NCI-H2227 (cell line): ENCODE measurements around the gene RCOR1.
A peak's percentile ranks its signal among the peaks of the same experiment; 100 is the strongest.
"Not testable (repeated sequence)": the region's sequence is repeated elsewhere in the genome, so short reads cannot be mapped to it uniquely, and the experiment has no call there.

Experiments
- DNase-seq: peaks from one replicate; lab custom pipeline; 2025; ENCODE audit not compliant: unreplicated experiment; lab: John Stamatoyannopoulos, UW

Gene RCOR1

DNA sequence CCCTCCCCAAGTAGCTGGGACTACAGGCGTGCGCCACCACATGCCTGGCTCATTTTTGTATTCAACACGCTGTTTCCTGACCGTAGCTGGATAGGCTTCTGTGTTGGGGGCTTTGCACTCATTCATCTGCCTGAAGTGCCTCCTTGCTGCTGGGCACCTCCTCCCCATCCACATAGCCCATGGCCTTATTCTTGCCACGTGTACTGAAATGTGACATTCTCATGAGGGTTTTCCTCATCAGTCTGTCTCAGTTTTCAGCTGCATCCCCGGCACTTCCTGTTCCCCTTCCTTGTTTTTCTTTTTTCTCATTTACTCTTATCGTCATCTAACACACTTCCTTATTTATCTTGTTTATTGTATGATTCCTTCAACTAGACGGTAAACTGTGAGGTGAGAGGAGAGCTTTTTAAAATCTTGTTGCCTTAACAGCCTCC is 36.6 kb downstream of the RCOR1 start:
- peak; percentile 20 for DNase-seq

DNA sequence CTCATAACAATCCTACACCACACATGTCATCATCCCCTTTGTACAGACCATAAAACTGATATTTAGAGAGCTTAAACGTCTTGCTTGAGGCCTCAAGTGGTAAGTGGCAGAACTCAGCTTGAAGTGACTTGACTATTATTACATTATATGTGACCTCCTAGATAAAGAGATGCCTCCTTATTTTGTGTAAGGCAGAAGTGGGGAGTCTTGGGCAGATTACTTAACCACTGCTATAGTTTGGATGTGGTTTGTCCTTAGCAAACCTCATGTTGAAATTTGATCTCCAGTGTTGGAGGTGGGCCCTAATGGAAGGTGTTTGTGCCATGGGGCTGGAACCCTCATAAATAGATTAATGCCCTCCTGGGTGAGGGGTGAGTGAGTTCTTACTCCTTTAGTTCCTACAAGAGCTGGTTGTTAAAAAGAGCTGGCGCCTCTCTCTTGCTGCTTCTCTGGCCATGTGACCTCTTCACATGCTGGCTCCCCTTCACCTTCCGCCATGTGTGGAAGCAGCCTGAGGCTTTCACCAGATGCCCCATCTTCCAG is 37.4 kb downstream of the RCOR1 start:
- peak; percentile 91 for DNase-seq

- no peak for DNase-seq
Observed at GRCh38 chr14:102630405-102630804, 38.0 kb downstream of the RCOR1 start.

DNA sequence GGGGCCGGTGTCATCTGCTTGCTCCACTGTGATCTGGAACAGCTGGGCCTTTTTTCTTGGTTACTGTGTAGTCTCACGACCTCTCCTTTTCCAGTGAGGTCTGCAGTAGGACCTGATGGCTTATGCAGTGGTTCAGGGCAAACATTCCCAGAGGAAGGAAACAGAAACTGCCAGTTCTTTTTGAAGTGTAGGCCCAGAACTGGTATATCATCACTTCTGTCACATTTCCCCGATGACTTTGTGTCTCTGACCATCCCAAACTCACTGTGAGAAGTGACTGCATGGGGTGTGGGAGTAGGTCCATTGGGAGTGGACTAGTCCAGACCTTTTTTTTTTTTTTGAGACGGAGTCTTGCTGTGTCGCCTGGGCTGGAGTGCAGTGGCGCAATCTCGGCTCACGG is 38.4 kb downstream of the RCOR1 start:
- no peak for DNase-seq

DNA sequence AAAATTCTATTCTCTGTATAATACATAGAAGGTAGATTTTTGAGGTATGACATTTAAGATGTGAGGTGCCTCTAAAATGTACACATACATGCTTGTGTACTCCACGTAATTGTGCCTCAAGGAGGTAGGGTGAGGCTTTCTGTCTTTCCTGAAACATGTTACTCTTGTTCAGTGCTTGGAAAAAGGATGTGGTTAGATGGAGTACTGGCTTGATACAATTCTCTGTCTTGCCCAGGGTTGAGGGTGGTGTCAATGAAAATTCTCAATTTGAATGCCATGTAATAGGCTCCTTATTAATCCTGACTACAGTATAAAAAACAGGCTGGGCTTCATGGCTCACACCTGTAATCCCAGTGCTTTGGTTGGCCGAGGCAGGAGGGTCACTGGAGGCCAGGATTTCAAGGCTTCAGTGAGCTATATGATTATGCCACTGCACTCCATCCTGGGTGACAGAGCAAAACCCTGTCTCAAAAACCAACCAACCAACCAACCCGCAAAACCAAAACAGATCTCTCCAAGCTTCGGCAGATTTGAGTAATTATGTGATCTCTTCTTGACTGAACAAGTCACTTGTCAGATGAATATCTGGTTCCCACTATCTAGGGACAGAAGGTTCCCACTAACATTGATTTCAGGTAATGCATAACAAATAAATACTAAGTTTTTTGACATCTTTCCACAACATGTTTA is 41.6 kb downstream of the RCOR1 start:
- peak; percentile 35 for DNase-seq

DNA sequence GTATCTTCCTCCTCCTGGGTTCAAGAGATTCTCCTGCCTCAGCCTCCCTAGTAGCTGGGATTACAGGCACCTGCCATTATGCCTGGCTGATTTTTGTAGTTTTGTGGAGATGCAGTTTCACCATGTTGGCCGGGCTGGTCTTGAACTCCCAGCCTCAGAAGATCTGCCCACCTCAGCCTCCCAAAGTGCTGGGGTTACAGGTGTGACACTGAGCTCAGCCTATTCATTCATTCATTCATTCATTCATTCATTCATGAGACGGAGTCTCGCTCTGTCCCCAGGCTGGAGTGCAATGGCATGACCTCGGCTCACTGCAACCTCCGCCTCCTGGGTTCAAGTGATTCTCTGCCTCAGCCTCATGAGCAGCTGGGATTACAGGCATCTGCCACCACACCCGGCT is 47.2 kb downstream of the RCOR1 start:
- not testable (repeated sequence) for DNase-seq

DNA sequence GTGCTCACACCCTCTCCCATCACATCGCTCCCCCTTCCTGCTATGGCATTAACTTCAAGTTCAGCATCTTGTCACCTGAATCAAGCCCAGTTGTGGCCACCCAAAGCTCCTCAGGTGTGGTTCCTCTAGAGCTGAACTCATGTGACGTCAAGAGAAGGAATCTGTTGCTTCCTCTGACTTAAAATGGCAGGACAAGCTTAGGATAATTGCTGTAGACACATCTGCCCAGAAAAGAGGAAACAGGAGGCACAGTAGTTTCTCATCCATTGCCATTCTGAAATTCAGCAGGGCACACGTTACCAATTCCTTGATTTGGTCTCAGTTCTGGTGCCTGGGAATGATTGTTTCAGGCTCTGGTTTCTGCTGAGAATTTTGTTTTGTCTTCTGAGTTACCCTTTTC is 52.1 kb downstream of the RCOR1 start:
- no peak for DNase-seq

DNA sequence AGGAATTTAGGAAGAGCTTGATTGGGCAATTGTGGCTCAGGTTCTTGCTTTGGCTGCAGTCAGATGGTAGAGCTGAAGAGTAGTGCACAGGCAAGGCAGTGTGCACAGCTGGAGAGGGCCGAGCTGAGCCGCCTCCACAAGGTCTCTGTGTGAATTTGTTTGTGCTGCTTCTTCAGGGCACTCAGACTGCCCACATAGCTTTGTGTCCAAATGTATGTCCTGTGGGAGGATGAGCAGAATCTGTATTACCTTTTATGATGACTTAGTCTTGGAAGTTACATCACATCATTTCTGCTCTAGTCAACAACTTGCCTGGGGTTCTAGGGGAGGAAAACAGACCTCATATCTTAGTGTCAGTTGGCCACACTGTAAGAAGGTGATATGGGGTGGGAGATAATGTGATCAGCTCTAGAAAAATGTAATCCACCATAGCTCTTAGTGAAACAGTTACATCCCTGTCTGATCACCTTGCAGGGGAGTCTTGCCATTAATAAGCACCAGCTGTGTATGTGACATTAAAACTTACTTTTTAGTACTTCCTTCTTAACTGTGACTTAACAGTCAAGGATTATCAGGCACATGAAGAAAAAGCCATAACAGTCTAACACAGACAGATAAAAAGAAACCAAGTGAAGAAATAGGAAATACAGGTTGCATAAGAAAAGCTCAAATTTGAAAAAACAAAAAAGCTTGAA is 53.4 kb downstream of the RCOR1 start:
- no peak for DNase-seq

DNA sequence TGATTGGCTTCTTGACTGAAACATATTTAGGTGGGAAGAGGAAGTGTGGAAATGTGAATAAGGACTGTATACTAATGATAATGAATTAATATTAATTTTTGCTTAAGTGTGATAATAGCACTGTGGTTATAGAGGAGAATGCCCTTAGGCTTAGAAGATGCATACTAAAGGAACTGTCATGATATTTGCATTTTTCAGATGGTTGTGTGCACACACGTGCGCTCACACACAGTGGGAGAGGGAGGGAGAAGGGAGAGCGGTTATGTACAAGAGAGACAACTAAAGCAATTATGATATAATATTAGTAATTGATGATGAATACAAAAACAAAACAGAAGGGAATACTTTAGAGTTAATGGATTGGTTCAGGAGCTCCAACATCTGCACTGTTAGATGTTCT is 54.2 kb downstream of the RCOR1 start:
- DNase-seq, result no peak

DNA sequence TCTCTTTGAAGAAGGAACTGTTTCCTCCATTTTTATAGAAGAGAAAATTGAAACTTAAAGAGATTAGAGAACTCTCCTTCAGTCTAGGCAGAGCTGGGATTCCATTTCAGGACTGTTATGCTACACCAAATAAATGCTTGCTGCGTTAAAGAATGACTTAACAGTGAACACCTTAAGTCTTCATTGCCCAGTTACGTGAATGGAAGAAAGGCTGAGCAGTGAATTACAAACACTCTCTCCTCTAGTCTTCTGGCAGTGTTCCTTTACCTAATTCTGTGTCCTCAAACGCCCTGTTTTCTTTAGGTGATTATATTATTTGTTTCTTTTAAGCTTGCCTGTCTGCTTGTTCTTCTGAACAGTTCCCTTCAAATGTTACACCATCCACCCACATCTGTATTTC is 59.7 kb downstream of the RCOR1 start:
- DNase-seq, result peak; percentile 8

- DNase-seq, result no peak
Observed at GRCh38 chr14:102654298-102654697, 61.8 kb downstream of the RCOR1 start.

DNA sequence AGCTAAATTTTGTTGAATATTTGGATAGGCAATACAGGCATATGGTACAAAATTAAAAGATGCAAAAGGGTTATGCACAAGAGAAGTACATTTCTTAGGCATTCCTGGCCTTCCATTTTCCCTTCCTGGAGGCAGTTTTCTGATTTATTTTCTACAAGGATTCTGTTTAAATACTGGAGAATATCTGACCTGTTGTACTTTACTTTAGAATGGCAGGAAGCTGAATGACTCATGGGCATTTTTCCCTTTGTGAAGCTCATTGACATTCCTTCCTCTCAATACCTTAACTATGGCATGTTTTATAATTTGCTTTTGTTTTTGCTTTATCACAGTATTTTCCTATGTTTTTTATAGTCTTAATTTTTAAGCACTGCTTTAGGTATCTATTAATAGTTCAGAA is 62.7 kb downstream of the RCOR1 start:
- no peak for DNase-seq

DNA sequence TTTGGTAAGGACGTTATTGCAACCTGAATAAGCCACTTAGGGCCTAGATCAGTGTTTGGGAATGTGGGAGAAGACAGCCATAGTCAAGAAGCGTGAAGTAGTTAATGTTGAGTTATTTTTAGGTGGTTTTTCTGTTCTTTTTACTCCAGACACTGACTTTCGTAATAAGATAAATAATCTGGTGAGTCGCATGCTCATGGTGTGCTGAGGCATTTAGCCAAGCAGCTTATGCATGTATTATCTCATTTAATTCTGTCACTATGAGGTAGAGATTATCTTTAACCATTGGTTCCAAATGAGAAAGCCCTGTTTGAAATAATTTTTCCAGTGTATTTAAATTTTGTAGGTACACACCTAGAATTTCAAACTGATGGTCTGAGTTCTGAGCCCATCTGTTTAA is 67.3 kb downstream of the RCOR1 start:
- DNase-seq, result no peak

- no peak for DNase-seq
Observed at GRCh38 chr14:102661614-102662013, 69.2 kb downstream of the RCOR1 start.

- no peak for DNase-seq
Observed at GRCh38 chr14:102662636-102663430, 70.4 kb downstream of the RCOR1 start.

DNA sequence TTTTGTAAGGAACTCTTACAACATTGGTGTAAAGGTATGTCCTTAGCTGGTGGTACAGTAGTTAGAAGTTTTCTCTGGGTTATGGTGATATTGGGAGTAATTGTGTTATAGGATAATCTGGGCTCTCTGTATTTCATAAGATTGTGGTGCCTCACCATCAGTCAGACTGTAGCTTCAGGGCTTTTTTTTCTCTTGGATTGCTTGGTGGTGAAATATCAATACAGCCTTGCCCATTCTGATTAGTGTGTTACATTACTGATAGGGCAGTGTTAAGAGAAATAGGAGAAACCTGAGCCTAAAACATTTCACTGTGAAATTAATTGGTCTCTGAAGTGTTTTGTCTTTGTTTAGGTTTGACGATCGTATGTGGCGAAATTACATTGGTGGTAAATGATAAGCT is 71.0 kb downstream of the RCOR1 start:
- no peak for DNase-seq

DNA sequence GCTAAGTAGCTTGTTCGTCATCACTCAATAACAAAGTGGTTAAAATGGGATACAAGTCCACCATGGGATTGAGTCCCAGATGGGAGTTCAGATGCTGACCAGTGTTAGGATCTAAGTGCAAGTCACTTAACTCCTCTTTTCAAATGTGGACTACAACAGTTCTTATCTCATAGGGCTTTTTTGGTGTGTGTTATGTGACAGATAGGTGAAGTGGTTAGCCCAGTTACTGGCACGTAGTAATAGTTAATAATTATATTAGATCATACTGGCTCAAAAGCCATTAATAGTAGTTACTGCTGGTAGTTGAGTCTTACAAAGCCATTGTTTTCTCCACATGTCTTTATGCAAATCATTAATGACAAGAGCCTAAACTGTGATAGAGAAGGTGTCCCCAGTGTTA is 73.2 kb downstream of the RCOR1 start:
- no peak for DNase-seq

- DNase-seq, result no peak
Observed at GRCh38 chr14:102666635-102667034, 74.2 kb downstream of the RCOR1 start.

GRCh38 chr14:102667703-102668102 is 75.3 kb downstream of the RCOR1 start:
- no peak for DNase-seq

- DNase-seq, result no peak
Observed at GRCh38 chr14:102668291-102668873, 75.9 kb downstream of the RCOR1 start.

GRCh38 chr14:102671410-102671809 is 79.0 kb downstream of the RCOR1 start:
- DNase-seq, result no peak
